ENCODE data around the gene FLAD1. TPM values are rescaled to one million over a fixed set of nuclear protein-coding genes. Genes with fewer than 3 reads are reported as not detected.

The FLAD1 gene
- total RNA-seq, 5 donors from 2014 or later (not counting 1 experiment from before 2014, with no cell fraction given) = 32.8 to 64.3 (median 53.4) TPM

GRCh38 chr1:155005076-155006011 is 22.2 kb downstream of the FLAD1 start:
- no peak for ATAC-seq (replicated peaks in 1 of 4)
- no peaks in the 10 kb centered on the region for H3K36me3 Mint-ChIP-seq

GRCh38 chr1:155006601-155007101 is 23.5 kb downstream of the FLAD1 start:
- Histone ChIP-seq H3K4me3 (ENCODE audit: control insufficient read depth in 1 of 2, extremely low read depth in 1 of 2, low read length in 1 of 2) (no peak overlapping the region), H3K36me3 (ENCODE audit: control insufficient read depth in 2 of 2, extremely low read depth in 1 of 2, insufficient read depth in 1 of 2, low read length in 1 of 2) (no peaks in the 10 kb centered on the region), H3K27ac (ENCODE audit: low read length) (peak overlapping the region; percentile 78), H3K27me3 (replicated peaks in 1 of 2; ENCODE audit: control insufficient read depth in 2 of 2, extremely low read depth in 1 of 2, insufficient read depth in 2 of 2, low read length in 1 of 2) (no peaks in the 10 kb centered on the region), H3K4me1 (ENCODE audit: control insufficient read depth in 1 of 2, extremely low read depth in 1 of 2, insufficient read depth in 2 of 2, low read length in 2 of 2) (peaks cover 29 to 91% of the 10 kb centered on the region in 2 experiments), H3K9me3 (no peaks in the 10 kb centered on the region)
- no peaks in the 10 kb centered on the region for H3K36me3 Mint-ChIP-seq
- DNase-seq (peak in 6 of 35 experiments; percentile 40 to 72 (median 46)), ATAC-seq (replicated peaks in 1 of 4) (peak; percentile 18 to 53 (median 24))
- no peaks in the 10 kb centered on the region for H3K27me3 Mint-ChIP-seq
- WGBS (ENCODE audit: insufficient coverage) = 0% methylated on average over 2 of the region's 2 CpGs
- ChIA-PET POLR2A (interaction anchor here in 1 of 2 donors (0.6 kb wide), 1 partner anchor 799 kb away, joined by 3 read pairs; no protein-coding TSS in a partner anchor), CTCF (interaction anchor here (0.5 to 1.1 kb wide), 7 partner anchors 9 to 451 kb away, joined by 3 to 10 read pairs (median 6); no protein-coding TSS in a partner anchor)
- peak overlapping the region; percentile 94 to 97 for H3K27ac Mint-ChIP-seq
- no peaks in the 10 kb centered on the region for H3K9me3 Mint-ChIP-seq
- H3K4me1 Mint-ChIP-seq = peaks cover 64 to 73% (median 68%) of the 10 kb centered on the region in 3 donors
- peak overlapping the region; percentile 17 to 89 (median 35) for H3K4me3 Mint-ChIP-seq

More at GRCh38 chr1:155005076-155006011, 22.2 kb downstream of the FLAD1 start:
- no peaks in the 10 kb centered on the region for H3K9me3 ChIP-seq
- CTCF ChIA-PET = no interaction called here
- H3K4me3 ChIP-seq (ENCODE audit: control insufficient read depth in 1 of 2, extremely low read depth in 1 of 2, low read length in 1 of 2) = peak overlapping the region; percentile 66 to 97
- no peaks in the 10 kb centered on the region for H3K27me3 Mint-ChIP-seq
- no peaks in the 10 kb centered on the region for H3K27me3 ChIP-seq (replicated peaks in 1 of 2; ENCODE audit: control insufficient read depth in 2 of 2, extremely low read depth in 1 of 2, insufficient read depth in 2 of 2, low read length in 1 of 2)
- H3K9me3 Mint-ChIP-seq = no peaks in the 10 kb centered on the region
- peak overlapping the region; percentile 80 for H3K27ac ChIP-seq (ENCODE audit: low read length)
- no peaks in the 10 kb centered on the region for H3K36me3 ChIP-seq (ENCODE audit: control insufficient read depth in 2 of 2, extremely low read depth in 1 of 2, insufficient read depth in 1 of 2, low read length in 1 of 2)
- peaks cover 58 to 62% (median 59%) of the 10 kb centered on the region in 3 donors for H3K4me1 Mint-ChIP-seq
- peak in 3 of 35 experiments; percentile 34 to 40 (median 36) for DNase-seq
- POLR2A ChIA-PET = interaction anchor here in 1 of 2 donors (0.7 kb wide), 1 partner anchor 31 kb away, joined by 13 read pairs; no protein-coding TSS in a partner anchor
- H3K27ac Mint-ChIP-seq = peak overlapping the region; percentile 95 to 97
- peak overlapping the region; percentile 39 to 89 (median 81) for H3K4me3 Mint-ChIP-seq
- WGBS (ENCODE audit: insufficient coverage) = 58% methylated on average over 3 of the region's 17 CpGs
- H3K4me1 ChIP-seq (ENCODE audit: control insufficient read depth in 1 of 2, extremely low read depth in 1 of 2, insufficient read depth in 2 of 2, low read length in 2 of 2) = peaks cover 24 to 90% of the 10 kb centered on the region in 2 experiments

GRCh38 chr1:155007251-155007828 is 24.2 kb downstream of the FLAD1 start:
- no peaks in the 10 kb centered on the region for H3K27me3 ChIP-seq (replicated peaks in 1 of 2; ENCODE audit: control insufficient read depth in 2 of 2, extremely low read depth in 1 of 2, insufficient read depth in 2 of 2, low read length in 1 of 2)
- ChIA-PET CTCF (interaction anchor here (0.6 to 1.0 kb wide), 5 partner anchors 10 to 78 kb away, joined by 3 to 10 read pairs (median 6); no protein-coding TSS in a partner anchor), POLR2A (interaction anchor here (0.6 to 0.7 kb wide), 2 partner anchors 11 to 799 kb away, joined by 3 read pairs; no protein-coding TSS in a partner anchor)
- no peaks in the 10 kb centered on the region for H3K27me3 Mint-ChIP-seq
- no peak overlapping the region for H3K4me3 ChIP-seq (ENCODE audit: control insufficient read depth in 1 of 2, extremely low read depth in 1 of 2, low read length in 1 of 2)
- DNase-seq (no peak), ATAC-seq (replicated peaks in 1 of 4) (peak in 1 of 4 experiments; percentile 2)
- H3K4me3 Mint-ChIP-seq = peak overlapping the region in 1 of 3 donors; percentile 89
- no peaks in the 10 kb centered on the region for H3K36me3 ChIP-seq (ENCODE audit: control insufficient read depth in 2 of 2, extremely low read depth in 1 of 2, insufficient read depth in 1 of 2, low read length in 1 of 2)
- H3K9me3 Mint-ChIP-seq = no peaks in the 10 kb centered on the region
- H3K36me3 Mint-ChIP-seq = no peaks in the 10 kb centered on the region
- no peaks in the 10 kb centered on the region for H3K9me3 ChIP-seq
- peak overlapping the region; percentile 80 for H3K27ac ChIP-seq (ENCODE audit: low read length)
- H3K4me1 Mint-ChIP-seq = peaks cover 69 to 79% (median 73%) of the 10 kb centered on the region in 3 donors
- WGBS (ENCODE audit: insufficient coverage) = 89% methylated on average over 3 of the region's 6 CpGs
- peak overlapping the region; percentile 94 to 97 for H3K27ac Mint-ChIP-seq
- H3K4me1 ChIP-seq (ENCODE audit: control insufficient read depth in 1 of 2, extremely low read depth in 1 of 2, insufficient read depth in 2 of 2, low read length in 2 of 2) = peaks cover 33 to 97% of the 10 kb centered on the region in 2 experiments

GRCh38 chr1:155008015-155008941 is 25.1 kb downstream of the FLAD1 start:
- Histone ChIP-seq H3K27me3 (replicated peaks in 1 of 2; ENCODE audit: control insufficient read depth in 2 of 2, extremely low read depth in 1 of 2, insufficient read depth in 2 of 2, low read length in 1 of 2) (no peaks in the 10 kb centered on the region), H3K4me1 (ENCODE audit: control insufficient read depth in 1 of 2, extremely low read depth in 1 of 2, insufficient read depth in 2 of 2, low read length in 2 of 2) (peaks cover 39 to 99% of the 10 kb centered on the region in 2 experiments), H3K27ac (ENCODE audit: low read length) (peak overlapping the region; percentile 80), H3K4me3 (ENCODE audit: control insufficient read depth in 1 of 2, extremely low read depth in 1 of 2, low read length in 1 of 2) (peak overlapping the region; percentile 62 to 71), H3K36me3 (ENCODE audit: control insufficient read depth in 2 of 2, extremely low read depth in 1 of 2, insufficient read depth in 1 of 2, low read length in 1 of 2) (no peaks in the 10 kb centered on the region), H3K9me3 (no peaks in the 10 kb centered on the region)
- ATAC-seq (replicated peaks in 1 of 4) (no peak), DNase-seq (peak in 1 of 35 experiments; percentile 28)
- Mint-ChIP-seq H3K27me3 (no peaks in the 10 kb centered on the region), H3K4me3 (peak overlapping the region; percentile 74 to 89 (median 83)), H3K4me1 (peaks cover 78 to 88% (median 83%) of the 10 kb centered on the region in 3 donors), H3K27ac (peak overlapping the region; percentile 92 to 95), H3K9me3 (no peaks in the 10 kb centered on the region), H3K36me3 (no peaks in the 10 kb centered on the region)
- WGBS (ENCODE audit: insufficient coverage) = 25% methylated on average over 2 of the region's 16 CpGs
- POLR2A ChIA-PET = interaction anchor here in 1 of 2 donors (0.6 to 0.7 kb wide), 2 partner anchors 12 to 47 kb away, joined by 3 to 4 read pairs; no protein-coding TSS in a partner anchor
- CTCF ChIA-PET = interaction anchor here in 1 of 2 donors (0.7 to 1.0 kb wide), 2 partner anchors 9 to 10 kb away, joined by 3 to 10 read pairs; no protein-coding TSS in a partner anchor

- peaks cover 80 to 91% (median 85%) of the 10 kb centered on the region in 3 donors for H3K4me1 Mint-ChIP-seq
- no peaks in the 10 kb centered on the region for H3K27me3 ChIP-seq (replicated peaks in 1 of 2; ENCODE audit: control insufficient read depth in 2 of 2, extremely low read depth in 1 of 2, insufficient read depth in 2 of 2, low read length in 1 of 2)
These were observed 26.1 kb downstream of the FLAD1 start for GRCh38 chr1:155009221-155009711.

More at GRCh38 chr1:155009221-155009711, 26.1 kb downstream of the FLAD1 start:
- Histone ChIP-seq H3K4me1 (ENCODE audit: control insufficient read depth in 1 of 2, extremely low read depth in 1 of 2, insufficient read depth in 2 of 2, low read length in 2 of 2) (peaks cover 41 to 99% of the 10 kb centered on the region in 2 experiments), H3K27ac (ENCODE audit: low read length) (peak overlapping the region; percentile 80), H3K4me3 (ENCODE audit: control insufficient read depth in 1 of 2, extremely low read depth in 1 of 2, low read length in 1 of 2) (peak overlapping the region; percentile 62 to 71), H3K9me3 (no peaks in the 10 kb centered on the region), H3K36me3 (ENCODE audit: control insufficient read depth in 2 of 2, extremely low read depth in 1 of 2, insufficient read depth in 1 of 2, low read length in 1 of 2) (peaks cover 0 to 1% of the 10 kb centered on the region in 2 donors)
- DNase-seq = no peak
- no peaks in the 10 kb centered on the region for H3K9me3 Mint-ChIP-seq
- H3K27me3 Mint-ChIP-seq = no peaks in the 10 kb centered on the region
- no peak for ATAC-seq (replicated peaks in 1 of 4)
- ChIA-PET POLR2A (interaction anchor here in 1 of 2 donors (0.6 kb wide), 1 partner anchor 48 kb away, joined by 4 read pairs; no protein-coding TSS in a partner anchor), CTCF (interaction anchor here in 1 of 2 donors (0.6 kb wide), 1 partner anchor 404 kb away, joined by 3 read pairs; no protein-coding TSS in a partner anchor)
- peak overlapping the region; percentile 91 to 95 for H3K27ac Mint-ChIP-seq
- H3K4me3 Mint-ChIP-seq = peak overlapping the region; percentile 74 to 89 (median 83)
- 36% methylated on average over 9 of the region's 12 CpGs for WGBS (ENCODE audit: insufficient coverage)
- H3K36me3 Mint-ChIP-seq = no peaks in the 10 kb centered on the region
